Loucy (cell line): Measurements from ENCODE around the gene TGIF2.

Experiments used
- H2AFZ ChIP-seq: fragments of 200-600 bp; sonication (generic); 2 replicates; pipeline ENCODE4 v1.6.0; 2016; ENCODE audit warnings: antibody characterized with exemption, mild to moderate bottlenecking, low read length, moderate library complexity
- H3F3A ChIP-seq: fragments of 200-600 bp; 2 replicates; pipeline ENCODE4 v1.6.0; 2016; ENCODE audit warnings: antibody characterized with exemption, low read depth, mild to moderate bottlenecking
- H3K27me3 ChIP-seq: fragments of 200-600 bp; sonication (generic); 2 replicates; pipeline ENCODE4 v1.6.1; 2014; ENCODE audit warnings: low read length, mild to moderate bottlenecking; ENCODE audit not compliant: insufficient read depth, poor library complexity, severe bottlenecking
- H3K36me3 ChIP-seq: fragments of 200-600 bp; sonication (generic); 2 replicates; pipeline ENCODE4 v1.6.1; 2016; ENCODE audit warnings: low read length; ENCODE audit not compliant: insufficient read depth
- H3K4me1 ChIP-seq: fragments of 200-600 bp; sonication (generic); 2 replicates; pipeline ENCODE4 v1.5.1; 2014; ENCODE audit warnings: low read length, mild to moderate bottlenecking; ENCODE audit not compliant: insufficient read depth, poor library complexity, severe bottlenecking
- H3K4me2 ChIP-seq: fragments of 200-600 bp; sonication (generic); 2 replicates; pipeline ENCODE4 v1.6.0; 2014; ENCODE audit warnings: antibody characterized with exemption, low read length, low read depth, mild to moderate bottlenecking; ENCODE audit not compliant: poor library complexity, severe bottlenecking
- H3K4me3 ChIP-seq: fragments of 200-600 bp; sonication (generic); 2 replicates; pipeline ENCODE4 v1.5.1; 2014; ENCODE audit warnings: low read length, mild to moderate bottlenecking, mixed read lengths; ENCODE audit not compliant: poor library complexity, severe bottlenecking
- H3K79me2 ChIP-seq: fragments of 200-600 bp; sonication (generic); 2 replicates; pipeline ENCODE4 v1.6.1; 2014; ENCODE audit warnings: low read length; ENCODE audit not compliant: insufficient read depth
- H3K9ac ChIP-seq: fragments of 200-600 bp; sonication (generic); 2 replicates; pipeline ENCODE4 v1.6.0; 2014; ENCODE audit warnings: mild to moderate bottlenecking, low read depth, low read length, moderate library complexity; ENCODE audit not compliant: poor library complexity, severe bottlenecking
- H3K9me2 ChIP-seq: fragments of 200-600 bp; sonication (generic); replicated peaks from 2 replicates; pipeline ENCODE4 v1.6.1; 2016; ENCODE audit warnings: low read depth, low read length, mixed read lengths
- H3K9me3 ChIP-seq: fragments of 200-600 bp; sonication (generic); 2 replicates; pipeline ENCODE4 v1.6.1; 2014; ENCODE audit warnings: mild to moderate bottlenecking, antibody characterized with exemption, low read length, low read depth; ENCODE audit not compliant: insufficient read depth
- H4K20me1 ChIP-seq: fragments of 200-600 bp; sonication (generic); 2 replicates; pipeline ENCODE4 v1.6.0; 2014; ENCODE audit warnings: antibody characterized with exemption, low read length, mild to moderate bottlenecking; ENCODE audit not compliant: insufficient read depth, poor library complexity, severe bottlenecking
- CTCF ChIP-seq: fragments of 200-600 bp; sonication (generic); conservative IDR thresholded peaks from 2 replicates; pipeline ENCODE4 v1.5.1; 2014; ENCODE audit warnings: mild to moderate bottlenecking, antibody characterized with exemption, low read length
- EZH2phosphoT487 ChIP-seq: fragments of 200-600 bp; IDR thresholded peaks from 2 replicates; pipeline ENCODE4 v1.6.1; 2018; ENCODE audit warnings: antibody characterized with exemption, mild to moderate bottlenecking, moderate library complexity, borderline replicate concordance

TGIF2 gene

GRCh38 chr20:36549942-36550789 is 23.2 kb upstream of the TGIF2 start:
- H3K9ac ChIP-seq, result no peak overlapping the region
- H3K4me3 ChIP-seq, result no peak overlapping the region

GRCh38 chr20:36550790-36551299 is 22.6 kb upstream of the TGIF2 start:
- H4K20me1 ChIP-seq, result no peaks in the 10 kb centered on the region
- no peaks in the 10 kb centered on the region for H3K36me3 ChIP-seq
- no peak overlapping the region for H2AFZ ChIP-seq
- no peaks in the 10 kb centered on the region for H3K27me3 ChIP-seq
- H3K4me1 ChIP-seq, result no peaks in the 10 kb centered on the region
- TF ChIP-seq CTCF (no peak), EZH2phosphoT487 (no peak)
- H3K79me2 ChIP-seq, result no peaks in the 10 kb centered on the region
- no peaks in the 10 kb centered on the region for H3F3A ChIP-seq
- H3K4me2 ChIP-seq, result no peak overlapping the region
- H3K9me2 ChIP-seq, result no peaks in the 10 kb centered on the region
- no peaks in the 10 kb centered on the region for H3K9me3 ChIP-seq
- H3K4me3 ChIP-seq, result no peak overlapping the region
- H3K9ac ChIP-seq, result no peak overlapping the region

More at GRCh38 chr20:36549942-36550789, 23.2 kb upstream of the TGIF2 start:
- Histone ChIP-seq H4K20me1 (no peaks in the 10 kb centered on the region), H3K4me2 (no peak overlapping the region), H3K9me3 (no peaks in the 10 kb centered on the region), H3F3A (no peaks in the 10 kb centered on the region), H3K4me1 (no peaks in the 10 kb centered on the region), H2AFZ (no peak overlapping the region), H3K79me2 (no peaks in the 10 kb centered on the region), H3K36me3 (no peaks in the 10 kb centered on the region), H3K27me3 (no peaks in the 10 kb centered on the region), H3K9me2 (no peaks in the 10 kb centered on the region)
- TF ChIP-seq EZH2phosphoT487, result no peak
- TF ChIP-seq CTCF, result no peak

- H3K36me3 ChIP-seq, result no peaks in the 10 kb centered on the region
- no peak overlapping the region for H2AFZ ChIP-seq
- no peaks in the 10 kb centered on the region for H4K20me1 ChIP-seq
- H3K9ac ChIP-seq, result no peak overlapping the region
- no peaks in the 10 kb centered on the region for H3K9me2 ChIP-seq
- TF ChIP-seq EZH2phosphoT487 (no peak), CTCF (no peak)
- no peaks in the 10 kb centered on the region for H3F3A ChIP-seq
- no peaks in the 10 kb centered on the region for H3K4me1 ChIP-seq
- no peaks in the 10 kb centered on the region for H3K9me3 ChIP-seq
- H3K4me2 ChIP-seq, result no peak overlapping the region
- H3K79me2 ChIP-seq, result no peaks in the 10 kb centered on the region
- H3K27me3 ChIP-seq, result no peaks in the 10 kb centered on the region
- H3K4me3 ChIP-seq, result no peak overlapping the region
Observed at GRCh38 chr20:36555248-36555647, 18.1 kb upstream of the TGIF2 start.
